HL-60 (cell line): ENCODE data around the gene BAZ1B.
"Not testable (repeated sequence)": the region's sequence is repeated elsewhere in the genome, so short reads cannot be mapped to it uniquely, and the experiment has no call there.

ENCODE experiments used
- DNase-seq, 2 experiments: peaks; one replicate each; pipeline ENCODE4 v3.0.0-alpha.2; 2010 to 2020; ENCODE audit warnings: low read depth in 1 of 2, low spot score in 1 of 2
- H3K27ac ChIP-seq: fragments of 250-450 bp; sonication (Bioruptor Pico); replicated peaks from 2 replicates; pipeline ENCODE4 v1.5.1; 2020; ENCODE audit warnings: mild to moderate bottlenecking, moderate library complexity
- H3K27me3 ChIP-seq: fragments of 250-450 bp; sonication (Bioruptor Pico); 2 replicates; pipeline ENCODE4 v1.5.1; 2021; ENCODE audit warnings: mild to moderate bottlenecking, moderate library complexity; ENCODE audit not compliant: insufficient read depth, poor library complexity, severe bottlenecking
- H3K4me3 ChIP-seq: replicated peaks from 2 replicates; pipeline ENCODE4 v1.5.1; 2011; ENCODE audit warnings: mild to moderate bottlenecking, control low read depth, low read length; ENCODE audit not compliant: insufficient read depth
- CTCF ChIP-seq: IDR thresholded peaks from one replicate; pipeline ENCODE4 v1.5.1; 2011; ENCODE audit warnings: low read length, control low read depth, inconsistent platforms; ENCODE audit not compliant: insufficient read depth
- GABPA ChIP-seq: IDR thresholded peaks from 2 replicates; pipeline ENCODE4 v1.6.1; 2012; ENCODE audit warnings: low read depth
- POLR2AphosphoS5 ChIP-seq: IDR thresholded peaks from 2 replicates; pipeline ENCODE4 v1.6.1; 2012; ENCODE audit warnings: low read depth
- REST ChIP-seq: IDR thresholded peaks from 2 replicates; pipeline ENCODE4 v1.6.1; 2012; ENCODE audit warnings: low read depth; ENCODE audit not compliant: insufficient replicate concordance
- SPI1 ChIP-seq: IDR thresholded peaks from 2 replicates; pipeline ENCODE4 v1.6.1; 2012; ENCODE audit warnings: low read depth, mild to moderate bottlenecking, borderline replicate concordance

The BAZ1B gene

GRCh38 chr7:73526896-73527821 is 5.1 kb upstream of the BAZ1B start:
- TF ChIP-seq POLR2AphosphoS5, result no peak
- TF ChIP-seq GABPA, result no peak
- no peak for TF ChIP-seq REST
- no peak for TF ChIP-seq SPI1
- no peak for TF ChIP-seq CTCF
- peak overlapping the region; percentile 48 for H3K27ac ChIP-seq

DNA sequence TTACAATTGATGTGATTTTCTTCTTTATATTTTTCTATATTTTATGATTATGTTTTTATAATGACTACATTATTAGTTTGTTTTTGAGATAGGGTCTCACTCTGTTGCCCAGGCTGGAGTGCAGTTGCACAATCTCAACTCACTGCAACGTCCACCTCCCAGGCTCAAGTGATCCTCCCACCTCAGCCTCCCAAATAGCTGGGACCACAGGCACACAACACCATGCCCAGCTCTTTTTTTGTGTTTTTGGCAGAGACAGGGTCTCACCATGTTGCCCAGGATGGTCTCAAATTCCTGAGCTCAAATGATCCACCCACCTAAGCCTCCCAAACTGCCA is 4.0 kb upstream of the BAZ1B start:
- peak overlapping the region; percentile 15 for H3K27ac ChIP-seq

More at GRCh38 chr7:73526896-73527821, 5.1 kb upstream of the BAZ1B start:
- DNase-seq, result peak in 1 of 2 experiments; percentile 48
- no peak overlapping the region for H3K4me3 ChIP-seq
- no peaks in the 10 kb centered on the region for H3K27me3 ChIP-seq

GRCh38 chr7:73521636-73522104 is 423 bp downstream of the BAZ1B start:
- DNase-seq, result no peak
- TF ChIP-seq REST, result no peak
- TF ChIP-seq CTCF, result no peak
- no peak; the same call in 1 of the 2 replicates for TF ChIP-seq POLR2AphosphoS5
- no peak for TF ChIP-seq GABPA
- TF ChIP-seq SPI1, result no peak
- H3K27ac ChIP-seq, result peak overlapping the region; percentile 98

More for the DNA sequence above, 4.0 kb upstream of the BAZ1B start:
- not testable (repeated sequence) for DNase-seq, H3K4me3 ChIP-seq, H3K27me3 ChIP-seq

GRCh38 chr7:73520673-73521635 is 1.1 kb downstream of the BAZ1B start:
- peak overlapping the region; percentile 98 for H3K27ac ChIP-seq
- peak in 1 of 2 experiments; percentile 21 for DNase-seq
- TF ChIP-seq REST, result no peak
- peak; percentile 69 for TF ChIP-seq SPI1
- H3K27me3 ChIP-seq, result no peaks in the 10 kb centered on the region
- H3K4me3 ChIP-seq, result peak overlapping the region; percentile 73

More at GRCh38 chr7:73521636-73522104, 423 bp downstream of the BAZ1B start:
- H3K27me3 ChIP-seq, result no peaks in the 10 kb centered on the region
- H3K4me3 ChIP-seq, result peak overlapping the region; percentile 73
